IMR-90 (cell line): ENCODE results near the gene SH3RF1. TPM values are rescaled to one million over a fixed set of nuclear protein-coding genes. Genes with fewer than 3 reads are reported as not detected.

Source experiments
- ATAC-seq: fragments of 200-7000 bp; cut with Tn5 transposase; 2 replicates; pipeline ENCODE4 v1.9.1; 2020; ENCODE audit warnings: low read depth, mild to moderate bottlenecking, moderate library complexity
- BruUV-seq: library from RNA; stranded (reverse); fragments of 400-500 nt; replicated peaks from 2 replicates; lab custom pipeline; 2021; lab: Mats Ljungman, UMichigan
- CTCF ChIA-PET: fragments of 300-600 bp; formaldehyde crosslinking; extraction: SDS; loops from one replicate; lab custom pipeline; 2021; ENCODE audit warnings: antibody characterized with exemption; lab: Yijun Ruan, JAX
- POLR2A ChIA-PET: fragments of 300-600 bp; sonication (Branson Sonifier 250); formaldehyde crosslinking; loops from one replicate; lab custom pipeline; 2022; ENCODE audit warnings: antibody characterized with exemption; ENCODE audit not compliant: unreplicated experiment; lab: Charles Lee
- DNase-seq: peaks from one replicate; pipeline ENCODE4 v3.0.0; 2013
- H2AFZ ChIP-seq: replicated peaks from 2 replicates; pipeline ENCODE3; 2013; ENCODE audit warnings: low read length, mild to moderate bottlenecking; ENCODE audit not compliant: poor library complexity
- H2AK5ac ChIP-seq: 2 replicates; pipeline ENCODE4 v1.6.1; 2013; ENCODE audit warnings: low read depth, low read length, inconsistent platforms
- H2AK9ac ChIP-seq: replicated peaks from 2 replicates; pipeline ENCODE3; 2013; ENCODE audit warnings: mild to moderate bottlenecking, low read depth, low read length, moderate library complexity; ENCODE audit not compliant: poor library complexity
- H2BK120ac ChIP-seq: 2 replicates; pipeline ENCODE4 v1.6.1; 2013; ENCODE audit warnings: low read depth, low read length, inconsistent platforms
- H2BK15ac ChIP-seq: 3 replicates; pipeline ENCODE4 v1.6.1; 2013; ENCODE audit warnings: low read depth, low read length, inconsistent platforms
- H2BK20ac ChIP-seq: 2 replicates; pipeline ENCODE4 v1.6.1; 2013; ENCODE audit warnings: low read depth, mild to moderate bottlenecking, inconsistent platforms, low read length, moderate library complexity
- H2BK5ac ChIP-seq: 2 replicates; pipeline ENCODE4 v1.6.1; 2013; ENCODE audit warnings: mild to moderate bottlenecking, low read depth, low read length, inconsistent platforms; ENCODE audit not compliant: poor library complexity, severe bottlenecking
- H3K14ac ChIP-seq: replicated peaks from 2 replicates; pipeline ENCODE4 v1.6.1; 2013; ENCODE audit warnings: low read depth, low read length, inconsistent platforms
- H3K18ac ChIP-seq: 2 replicates; pipeline ENCODE4 v1.6.1; 2013; ENCODE audit warnings: low read depth, low read length, control low read depth
- H3K23ac ChIP-seq: 2 replicates; pipeline ENCODE4 v1.6.1; 2013; ENCODE audit warnings: low read depth, low read length, inconsistent platforms
- H3K27ac ChIP-seq: 2 replicates; pipeline ENCODE4 v1.5.1; 2013; ENCODE audit warnings: mild to moderate bottlenecking, control low read depth, low read length; ENCODE audit not compliant: insufficient read depth
- H3K27me3 ChIP-seq: 2 replicates; pipeline ENCODE4 v1.6.1; 2013; ENCODE audit warnings: low read length; ENCODE audit not compliant: control insufficient read depth, insufficient read depth
- H3K36me3 ChIP-seq: 2 replicates; pipeline ENCODE4 v1.6.1; 2013; ENCODE audit warnings: low read length, mixed read lengths; ENCODE audit not compliant: control insufficient read depth, insufficient read depth
- H3K4ac ChIP-seq: 2 replicates; pipeline ENCODE4 v1.6.1; 2013; ENCODE audit warnings: low read depth, low read length, inconsistent platforms
- H3K4me1 ChIP-seq: 2 replicates; pipeline ENCODE4 v1.6.1; 2013; ENCODE audit warnings: low read length, mixed read lengths; ENCODE audit not compliant: control insufficient read depth, insufficient read depth
- H3K4me2 ChIP-seq: 2 replicates; pipeline ENCODE4 v1.6.1; 2013; ENCODE audit warnings: low read depth, mild to moderate bottlenecking, control low read depth, low read length, moderate library complexity
- H3K4me3 ChIP-seq: 2 replicates; pipeline ENCODE4 v1.5.1; 2013; ENCODE audit warnings: low read depth, mild to moderate bottlenecking, control low read depth, low read length, moderate library complexity; ENCODE audit not compliant: insufficient read depth
- H3K56ac ChIP-seq: 2 replicates; pipeline ENCODE4 v1.6.1; 2013; ENCODE audit warnings: low read length, inconsistent platforms; ENCODE audit not compliant: insufficient read depth; ENCODE audit errors: extremely low read depth
- H3K79me1 ChIP-seq, 2 experiments: 2 replicates each; pipeline ENCODE4 v1.6.1; 2013; ENCODE audit warnings: low read length in 2 of 2, inconsistent platforms in 1 of 2, low read depth in 1 of 2
- H3K9ac ChIP-seq: 2 replicates; pipeline ENCODE4 v1.6.1; 2013; ENCODE audit warnings: low read depth, low read length, control low read depth
- H3K9me1 ChIP-seq: 2 replicates; pipeline ENCODE4 v1.6.1; 2013; ENCODE audit warnings: low read length, inconsistent platforms; ENCODE audit not compliant: insufficient read depth
- H3K9me3 ChIP-seq: 2 replicates; pipeline ENCODE4 v1.6.1; 2013; ENCODE audit warnings: low read length; ENCODE audit not compliant: control insufficient read depth, insufficient read depth
- H4K20me1 ChIP-seq: 2 replicates; pipeline ENCODE4 v1.6.1; 2013; ENCODE audit warnings: low read length, inconsistent platforms; ENCODE audit not compliant: insufficient read depth
- H4K5ac ChIP-seq: 2 replicates; pipeline ENCODE4 v1.6.1; 2013; ENCODE audit warnings: mild to moderate bottlenecking, low read depth, low read length, control low read depth
- H4K8ac ChIP-seq, 2 experiments: 2 replicates each; pipeline ENCODE4 v1.6.1; 2013; ENCODE audit warnings: low read depth in 2 of 2, low read length in 2 of 2, control low read depth in 1 of 2, inconsistent platforms in 1 of 2
- H4K91ac ChIP-seq: 2 replicates; pipeline ENCODE4 v1.6.1; 2013; ENCODE audit warnings: low read depth, low read length, inconsistent platforms; ENCODE audit not compliant: insufficient read depth
- BHLHE40 ChIP-seq: fragments of 150-350 bp; IDR thresholded peaks from 2 replicates; pipeline ENCODE4 v1.6.1; 2016; ENCODE audit warnings: mild to moderate bottlenecking, low read depth, low read length
- CHD1 ChIP-seq: IDR thresholded peaks from 2 replicates; pipeline ENCODE4 v1.6.1; 2012; ENCODE audit warnings: low read depth, low read length, improper control_type of control experiment
- ELK1 ChIP-seq: fragments of 150-350 bp; IDR thresholded peaks from 2 replicates; pipeline ENCODE4 v1.6.1; 2016; ENCODE audit warnings: low read depth, mild to moderate bottlenecking, low read length, moderate library complexity, borderline replicate concordance
- FOS ChIP-seq: fragments of 150-350 bp; IDR thresholded peaks from 2 replicates; pipeline ENCODE4 v1.6.1; 2016; ENCODE audit warnings: low read depth, low read length
- MAZ ChIP-seq: IDR thresholded peaks from 2 replicates; pipeline ENCODE4 v1.6.1; 2012; ENCODE audit warnings: low read depth, mild to moderate bottlenecking, low read length, improper control_type of control experiment, moderate library complexity, borderline replicate concordance
- MXI1 ChIP-seq: IDR thresholded peaks from 2 replicates; pipeline ENCODE4 v1.6.1; 2012; ENCODE audit warnings: low read depth, mild to moderate bottlenecking, low read length, moderate library complexity, borderline replicate concordance
- POLR2A ChIP-seq: IDR thresholded peaks from 2 replicates; pipeline ENCODE4 v1.6.1; 2012; ENCODE audit warnings: mild to moderate bottlenecking, low read depth, low read length
- RFX5 ChIP-seq: IDR thresholded peaks from 2 replicates; pipeline ENCODE4 v1.8.0; 2012; ENCODE audit warnings: low read depth, mild to moderate bottlenecking, low read length, moderate library complexity
- WGBS, 2 experiments: methylation state at CpG; one replicate each; pipeline versions ENCODE4 v1.1.5 to v1.1.7; 2013; ENCODE audit warnings: missing lambda C conversion rate in 2 of 2; ENCODE audit not compliant: insufficient read length in 1 of 2; ENCODE audit errors: extremely low coverage in 2 of 2; 5-methylcytosine and 5-hydroxymethylcytosine counted together
- dilution Hi-C: fragments of 300-500 bp; cut with HindIII; formaldehyde crosslinking; loops from one replicate; pipeline ENCODE4 v1.14.3; 2018; ENCODE audit warnings: low sequenced_read_pairs; ENCODE audit not compliant: unreplicated experiment
- in situ Hi-C: fragments of 300-500 bp; cut with MboI; formaldehyde crosslinking; loops from 3 replicates; pipeline ENCODE4 v1.14.3; 2019; ENCODE audit warnings: low sequenced_read_pairs, inconsistent platforms, mixed read lengths
- intact Hi-C: fragments of 100-400 bp; cut with micrococcal nuclease; formaldehyde crosslinking; loops from 2 replicates; pipeline ENCODE4 v1.10.0; 2022
- polyA plus RNA-seq, 3 experiments: library from polyadenylated mRNA; depleted of rRNA; stranded (reverse); fragments of >200 nt; gene quantifications; 2 replicates each; pipeline ENCODE4 v1.2.3, GENCODE V29; 2012; ENCODE audit warnings: low replicate concordance in 1 of 3
- total RNA-seq: library from RNA; depleted of rRNA; stranded (reverse); fragments of >200 nt; gene quantifications from 2 replicates; pipeline ENCODE4 v1.2.3, GENCODE V29; 2012

Gene SH3RF1
- total and polyA plus RNA-seq, 2 of the 4 experiments (the other 2 are of a cell fraction): 22.0 to 29.8 TPM

DNA sequence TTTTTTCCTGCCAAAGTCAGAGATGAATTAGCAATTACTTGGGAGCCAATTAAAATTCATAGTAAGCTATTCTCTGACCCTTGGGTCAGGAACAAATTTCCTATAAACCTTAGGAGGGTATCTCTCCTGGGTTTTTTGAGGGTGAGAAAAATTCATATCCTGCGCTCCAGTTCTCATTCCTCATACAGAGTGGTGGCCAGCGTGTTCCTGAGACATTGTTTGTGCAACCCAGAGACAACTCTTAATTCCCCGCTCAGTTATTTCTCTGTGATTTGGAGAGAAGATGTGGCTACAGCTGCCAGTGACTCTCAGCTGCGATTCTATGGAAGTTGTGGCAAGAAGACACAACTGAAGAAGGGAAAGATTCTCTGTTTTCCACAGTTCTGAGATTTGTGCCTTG is 222.8 kb downstream of the SH3RF1 start:
- dilution Hi-C loops: no loop called here
- no peak overlapping the region for H3K9ac ChIP-seq
- no peak overlapping the region for H3K4me3 ChIP-seq
- BruUV-seq: no TSS peak
- H4K20me1 ChIP-seq: no peaks in the 10 kb centered on the region
- H2AFZ ChIP-seq: no peak overlapping the region
- no peak overlapping the region for H3K56ac ChIP-seq
- no peak overlapping the region for H3K23ac ChIP-seq
- H3K9me3 ChIP-seq: no peaks in the 10 kb centered on the region
- no peaks in the 10 kb centered on the region for H3K4me1 ChIP-seq
- no peak overlapping the region for H2AK9ac ChIP-seq
- intact Hi-C loops: no loop called here
- no peak overlapping the region for H4K5ac ChIP-seq
- H3K79me1 ChIP-seq: no peaks in the 10 kb centered on the region
- no peak overlapping the region for H2BK20ac ChIP-seq
- ChIA-PET POLR2A (no interaction called here), CTCF (no interaction called here)
- in situ Hi-C loops: no loop called here
- WGBS, 2 experiments: no CpG with 5 or more reads among the region's 4 CpGs
- no peak overlapping the region for H3K4me2 ChIP-seq
- no peaks in the 10 kb centered on the region for H3K9me1 ChIP-seq
- H2BK120ac ChIP-seq: no peak overlapping the region
- H3K4ac ChIP-seq: no peak overlapping the region
- DNase-seq: no peak
- H2AK5ac ChIP-seq: no peak overlapping the region
- H3K27me3 ChIP-seq: no peaks in the 10 kb centered on the region; the same call in 1 of the 2 replicates
- no peak overlapping the region for H3K27ac ChIP-seq
- H4K8ac ChIP-seq: no peak overlapping the region
- H3K36me3 ChIP-seq: no peaks in the 10 kb centered on the region
- no peak overlapping the region for H4K91ac ChIP-seq
- no peak for ATAC-seq
- TF ChIP-seq CHD1: no peak
- no peak for TF ChIP-seq BHLHE40
- no peak for TF ChIP-seq POLR2A
- TF ChIP-seq MAZ: no peak
- TF ChIP-seq FOS: no peak
- no peak for TF ChIP-seq MXI1
- TF ChIP-seq RFX5: no peak
- no peak for TF ChIP-seq ELK1
- no peak overlapping the region for H2BK5ac ChIP-seq
- H3K18ac ChIP-seq: no peak overlapping the region
- no peak overlapping the region for H2BK15ac ChIP-seq
- H3K14ac ChIP-seq: no peak overlapping the region
